GM12878 (cell line): Measurements from ENCODE around the gene MILR1. TPM values are rescaled to one million over a fixed set of nuclear protein-coding genes. Genes with fewer than 3 reads are reported as not detected.
A peak's percentile ranks its signal among the peaks of the same experiment; 100 is the strongest.

ENCODE experiments used
- ATAC-seq: fragments of 200-7000 bp; cut with Tn5 transposase; 3 replicates; pipeline ENCODE4 v1.9.1; 2020; ENCODE audit warnings: mild to moderate bottlenecking, moderate library complexity
- BruUV-seq: library from RNA; stranded (reverse); fragments of 400-500 nt; replicated peaks from 2 replicates; lab custom pipeline; 2021; lab: Mats Ljungman, UMichigan
- CTCF ChIA-PET: fragments of 300-600 bp; sonication (Branson Sonifier 250); formaldehyde crosslinking; extraction: SDS; loops from one replicate; lab custom pipeline; 2021; ENCODE audit warnings: inconsistent platforms; lab: Yijun Ruan, JAX
- POLR2A ChIA-PET: fragments of 350-600 bp; formaldehyde crosslinking; extraction: SDS; loops from one replicate; lab custom pipeline; 2021; ENCODE audit warnings: inconsistent platforms; lab: Charles Lee
- RAD21 ChIA-PET: fragments of 300-600 bp; sonication (Branson Sonifier 250); formaldehyde crosslinking; loops from one replicate; lab custom pipeline; 2023; ENCODE audit warnings: antibody characterized with exemption; ENCODE audit not compliant: unreplicated experiment; lab: Charles Lee
- SMC1A ChIA-PET: fragments of 300-600 bp; sonication (Branson Sonifier 250); formaldehyde crosslinking; loops from one replicate; lab custom pipeline; 2023; ENCODE audit not compliant: unreplicated experiment, uncharacterized antibody; lab: Charles Lee
- DNase-seq: peaks from one replicate; pipeline ENCODE4 v3.0.0-alpha.2; 2011; ENCODE audit warnings: low read depth, low spot score
- FAIRE-seq: peaks from 3 replicates; lab custom pipeline; 2011; peaks lifted over from hg19 to GRCh38; lab: Jason Lieb, UNC
- H2AFZ ChIP-seq: 2 replicates; pipeline ENCODE4 v1.6.0; 2011; ENCODE audit warnings: low read depth, low read length, control low read depth; ENCODE audit not compliant: control insufficient read depth
- H3K27ac ChIP-seq: 2 replicates; pipeline ENCODE4 v1.5.1; 2011; ENCODE audit warnings: control low read depth; ENCODE audit not compliant: control insufficient read depth, insufficient read depth
- H3K27me3 ChIP-seq, 2 experiments: replicated peaks in 1 of 2; 2 replicates each; pipeline versions ENCODE4 v1.6.0 to v1.6.1; 2011; ENCODE audit warnings: low read length in 1 of 2; ENCODE audit not compliant: control insufficient read depth in 2 of 2, insufficient read depth in 2 of 2
- H3K36me3 ChIP-seq, 2 experiments: 2 replicates each; pipeline ENCODE4 v1.5.1; 2011; ENCODE audit warnings: low read length in 1 of 2; ENCODE audit not compliant: control insufficient read depth in 2 of 2, insufficient read depth in 2 of 2
- H3K4me1 ChIP-seq: 2 replicates; pipeline ENCODE4 v1.6.1; 2011; ENCODE audit warnings: mild to moderate bottlenecking, low read length, moderate library complexity, mixed read lengths; ENCODE audit not compliant: control insufficient read depth, insufficient read depth
- H3K4me2 ChIP-seq: 2 replicates; pipeline ENCODE4 v1.6.0; 2011; ENCODE audit warnings: control low read depth; ENCODE audit not compliant: control insufficient read depth, insufficient read depth
- H3K4me3 ChIP-seq: fragments of 200-600 bp; sonication (generic); 2 replicates; pipeline ENCODE4 v1.5.1; 2016
- H3K79me2 ChIP-seq: 2 replicates; pipeline ENCODE4 v1.6.0; 2011; ENCODE audit warnings: low read length; ENCODE audit not compliant: control insufficient read depth, insufficient read depth
- H3K9ac ChIP-seq: 2 replicates; pipeline ENCODE4 v1.8.0; 2011; ENCODE audit warnings: low read length, control low read depth, mixed read lengths; ENCODE audit not compliant: control insufficient read depth, insufficient read depth
- H3K9me3 ChIP-seq: replicated peaks from 3 replicates; pipeline ENCODE4 v1.5.1; 2011; ENCODE audit warnings: mild to moderate bottlenecking, low read length; ENCODE audit not compliant: control insufficient read depth, insufficient read depth
- H4K20me1 ChIP-seq: 2 replicates; pipeline ENCODE4 v1.6.0; 2011; ENCODE audit not compliant: control insufficient read depth, insufficient read depth
- ATF7 ChIP-seq: fragments of 450-650 bp; IDR thresholded peaks from 2 replicates; pipeline ENCODE4 v1.6.1; 2016; ENCODE audit warnings: low read depth, mild to moderate bottlenecking
- BCLAF1 ChIP-seq: fragments of 450-650 bp; IDR thresholded peaks from 2 replicates; pipeline ENCODE4 v1.6.1; 2017; ENCODE audit warnings: antibody characterized with exemption, mild to moderate bottlenecking, moderate library complexity
- PML ChIP-seq: IDR thresholded peaks from 2 replicates; pipeline ENCODE4 v1.6.1; 2012; ENCODE audit warnings: low read length, inconsistent platforms
- POLR2AphosphoS5 ChIP-seq: IDR thresholded peaks from 2 replicates; pipeline ENCODE4 v1.6.1; 2011; ENCODE audit warnings: mild to moderate bottlenecking, low read length, inconsistent platforms
- SMAD5 ChIP-seq: IDR thresholded peaks from 2 replicates; pipeline ENCODE4 v1.6.1; 2016; ENCODE audit warnings: antibody characterized with exemption, low read depth
- SPI1 ChIP-seq: IDR thresholded peaks from 2 replicates; pipeline ENCODE4 v1.6.1; 2011; ENCODE audit warnings: low read depth, mild to moderate bottlenecking, low read length, moderate library complexity, borderline replicate concordance; ENCODE audit not compliant: insufficient read depth
- SUZ12 ChIP-seq: fragments of 200-600 bp; sonication (generic); IDR thresholded peaks from one replicate; pipeline ENCODE4 v1.6.1; 2018; ENCODE audit warnings: antibody characterized with exemption, mild to moderate bottlenecking; ENCODE audit not compliant: unreplicated experiment
- TARDBP ChIP-seq: IDR thresholded peaks from 2 replicates; pipeline ENCODE4 v1.6.1; 2016; ENCODE audit warnings: borderline replicate concordance
- TCF12 ChIP-seq: IDR thresholded peaks from 2 replicates; pipeline ENCODE4 v1.6.1; 2011; ENCODE audit warnings: low read depth, mild to moderate bottlenecking, low read length
- USF1 ChIP-seq: IDR thresholded peaks from 2 replicates; pipeline ENCODE4 v1.6.1; 2011; ENCODE audit warnings: borderline replicate concordance, low read depth, mild to moderate bottlenecking, moderate library complexity, mixed read lengths, low read length; ENCODE audit not compliant: insufficient read depth; ENCODE audit errors: extremely low read length
- WGBS: methylation state at CpG from one replicate; pipeline ENCODE4 v1.1.6; 2016; ENCODE audit warnings: low lambda C conversion rate; ENCODE audit not compliant: insufficient replicate concordance, insufficient coverage; ENCODE audit errors: missing lambda C conversion rate; 5-methylcytosine and 5-hydroxymethylcytosine counted together
- in situ Hi-C: fragments of 300-500 bp; cut with MboI; formaldehyde crosslinking; loops from 9 replicates; pipeline ENCODE4 v1.14.3; 2018; ENCODE audit warnings: mixed read lengths
- intact Hi-C: fragments of 100-400 bp; cut with micrococcal nuclease; formaldehyde crosslinking; loops from one replicate; pipeline ENCODE4 v1.14.2; 2022; ENCODE audit not compliant: unreplicated experiment
- polyA plus RNA-seq, 11 experiments: library from polyadenylated mRNA; depleted of rRNA in 4 of 11; unstranded in 6 of 11; stranded (reverse) in 5 of 11; fragments of >200 nt; fragmentation: Nextera tagmentation in 4 of 11; fragmentation: Illumina TruSeq in 1 of 11; extraction: Ambion mirVana in 4 of 11; extraction: Trizol in 1 of 11; gene quantifications; 1 replicate in 1 of 11; 2 replicates in 10 of 11; pipeline versions ENCODE4 v1.2.1 to v1.2.3, GENCODE V29; 2011 to 2016; ENCODE audit warnings: inconsistent platforms in 2 of 11, missing spikeins in 2 of 11, low read depth in 1 of 11
- total RNA-seq, 4 experiments: library from RNA; depleted of rRNA in 3 of 4; stranded (reverse); fragments of >200 nt in 3 of 4; fragmentation: Illumina TruSeq in 1 of 4; extraction: Trizol in 1 of 4; gene quantifications; 2 replicates each; pipeline versions ENCODE4 v1.2.1 to v1.2.3, GENCODE V29; 2013 to 2021
- TF ChIP-seq, protein P1 (sequence below): IDR thresholded peaks from 2 replicates; pipeline ENCODE4 v1.6.1; 2012; ENCODE audit warnings: low read length, inconsistent platforms

MILR1 gene
- total and polyA plus RNA-seq, 10 of the 15 experiments (the other 5 are each of a cell fraction or from before 2014, with no cell fraction given): 2.0 to 47.2 (median 17.2) TPM

DNA sequence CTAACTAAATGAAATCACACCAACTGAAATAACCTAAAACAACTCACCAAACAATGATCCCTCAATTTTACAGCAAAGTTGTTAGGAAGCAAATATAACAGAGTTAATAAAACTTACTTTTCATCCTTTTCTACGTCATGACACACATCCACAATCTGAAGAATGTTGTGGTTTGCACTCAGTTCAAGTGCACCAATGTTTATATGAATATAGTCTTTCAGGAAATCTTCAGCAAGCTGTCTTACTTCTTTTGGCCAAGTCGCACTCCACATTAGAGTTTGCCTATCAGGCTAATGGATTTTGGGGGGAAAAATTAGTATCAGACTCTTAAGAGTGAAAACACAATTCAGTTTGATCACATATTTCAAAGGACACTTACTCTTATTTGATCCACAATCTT lies 53.9 kb downstream of the MILR1 start:
- ChIA-PET POLR2A (interaction anchor here (0.5 kb wide), 1 partner anchor 124 kb away, joined by 3 read pairs; no protein-coding TSS in a partner anchor), RAD21 (interaction anchor here (1.5 kb wide), 1 partner anchor 83 kb away, joined by 4 read pairs; no protein-coding TSS in a partner anchor), SMC1A (interaction anchor here (0.9 to 2.5 kb wide), 5 partner anchors 12 to 146 kb away, joined by 3 to 10 read pairs (median 5); no protein-coding TSS in a partner anchor), CTCF (interaction anchor here (1.2 to 17.7 kb wide), 4 partner anchors 9 to 147 kb away, joined by 4 to 350 read pairs (median 48); partner anchors contain the start of gene POLG2)
- in situ Hi-C loops: loop anchor here (10.0 kb wide), 2 partner anchors 142 to 658 kb away; partner anchors contain the start of gene SMARCD2
- no peak overlapping the region for H3K9ac ChIP-seq
- peaks cover 72% of the 10 kb centered on the region for H3K79me2 ChIP-seq
- H2AFZ ChIP-seq: no peak overlapping the region
- H3K36me3 ChIP-seq: peaks cover 14 to 45% of the 10 kb centered on the region in 2 experiments
- no peaks in the 10 kb centered on the region for H3K27me3 ChIP-seq
- H3K4me2 ChIP-seq: peak overlapping the region; percentile 74
- H3K9me3 ChIP-seq: no peaks in the 10 kb centered on the region
- no TSS peak for BruUV-seq
- intact Hi-C loops: no loop called here
- no peak overlapping the region for H3K4me3 ChIP-seq
- FAIRE-seq: no peak
- TF ChIP-seq, protein P1, sequence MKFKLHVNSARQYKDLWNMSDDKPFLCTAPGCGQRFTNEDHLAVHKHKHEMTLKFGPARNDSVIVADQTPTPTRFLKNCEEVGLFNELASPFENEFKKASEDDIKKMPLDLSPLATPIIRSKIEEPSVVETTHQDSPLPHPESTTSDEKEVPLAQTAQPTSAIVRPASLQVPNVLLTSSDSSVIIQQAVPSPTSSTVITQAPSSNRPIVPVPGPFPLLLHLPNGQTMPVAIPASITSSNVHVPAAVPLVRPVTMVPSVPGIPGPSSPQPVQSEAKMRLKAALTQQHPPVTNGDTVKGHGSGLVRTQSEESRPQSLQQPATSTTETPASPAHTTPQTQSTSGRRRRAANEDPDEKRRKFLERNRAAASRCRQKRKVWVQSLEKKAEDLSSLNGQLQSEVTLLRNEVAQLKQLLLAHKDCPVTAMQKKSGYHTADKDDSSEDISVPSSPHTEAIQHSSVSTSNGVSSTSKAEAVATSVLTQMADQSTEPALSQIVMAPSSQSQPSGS: 0 out of 2 replicates have a peak, but pooled peaks have one; percentile 21
- TF ChIP-seq BCLAF1 (0 out of 2 replicates have a peak, but pooled peaks have one; percentile 44), POLR2AphosphoS5 (peak; percentile 16; the same call in 1 of the 2 replicates), SMAD5 (0 out of 2 replicates have a peak, but pooled peaks have one; percentile 9), SUZ12 (no peak), ATF7 (no peak), TARDBP (no peak), PML (no peak), SPI1 (no peak), USF1 (no peak), TCF12 (no peak)
- no peak overlapping the region for H3K27ac ChIP-seq
- WGBS: 69% methylated on average over 2 of the region's 2 CpGs
- H4K20me1 ChIP-seq: peaks cover 10% of the 10 kb centered on the region
- peaks cover 7% of the 10 kb centered on the region; the same call in 1 of the 2 replicates for H3K4me1 ChIP-seq
- DNase-seq: no peak
- no peak for ATAC-seq
